Esophagus muscularis mucosa (tissue), 4 donors: ENCODE data around the gene ZFHX3. TPM values are rescaled to one million over a fixed set of nuclear protein-coding genes. Genes with fewer than 3 reads are reported as not detected.

ENCODE experiments used
- DNase-seq: peaks from one replicate; pipeline ENCODE4 v3.0.0-alpha.2; 2017; ENCODE audit errors: extremely low spot score
- H3K27ac ChIP-seq, 4 donors: fragments of 200-600 bp; sonication (generic); replicated peaks in 1 of 4; 1 replicate in 3 of 4; 2 replicates in 1 of 4; pipeline ENCODE4 v1.5.1; 2016 to 2019; ENCODE audit warnings: mild to moderate bottlenecking in 1 of 4
- H3K27me3 ChIP-seq, 4 donors: fragments of 200-600 bp; sonication (generic); one replicate each; pipeline versions ENCODE4 v1.5.1 to v1.6.0; 2016 to 2019
- H3K36me3 ChIP-seq, 4 donors: fragments of 200-600 bp; sonication (generic); one replicate each; pipeline ENCODE4 v1.5.1; 2016 to 2019
- H3K4me1 ChIP-seq, 4 donors: fragments of 200-600 bp; sonication (generic); one replicate each; pipeline ENCODE4 v1.5.1; 2016 to 2019
- H3K4me3 ChIP-seq, 4 donors: fragments of 200-600 bp; sonication (generic); 1 replicate in 2 of 4; 2 replicates in 2 of 4; pipeline ENCODE4 v1.5.1; 2016 to 2019; ENCODE audit warnings: mild to moderate bottlenecking in 4 of 4, moderate library complexity in 1 of 4
- H3K9me3 ChIP-seq, 4 donors: fragments of 200-600 bp; sonication (generic); 1 replicate in 3 of 4; 2 replicates in 1 of 4; pipeline ENCODE4 v1.5.1; 2016 to 2019
- CTCF ChIP-seq, 3 experiments: fragments of 200-600 bp in 2 of 3; fragments of 450-650 bp in 1 of 3; sonication (generic) in 2 of 3; IDR thresholded peaks; one replicate each; pipeline ENCODE4 v1.5.1; 2017 to 2019; ENCODE audit warnings: antibody characterized with exemption in 3 of 3, mild to moderate bottlenecking in 2 of 3, moderate library complexity in 1 of 3
- EP300 ChIP-seq: sonication (generic); formaldehyde crosslinking; IDR thresholded peaks from one replicate; pipeline ENCODE4 v1.6.1; 2017; ENCODE audit warnings: antibody characterized with exemption
- POLR2A ChIP-seq: fragments of 450-650 bp; IDR thresholded peaks from one replicate; pipeline ENCODE4 v1.6.1; 2017; ENCODE audit warnings: antibody characterized with exemption, moderate library complexity, mild to moderate bottlenecking, low read depth
- POLR2AphosphoS5 ChIP-seq, 2 donors: sonication (generic); formaldehyde crosslinking; IDR thresholded peaks; one replicate each; pipeline ENCODE4 v1.6.1; 2017; ENCODE audit warnings: antibody characterized with exemption in 2 of 2
- WGBS: methylation state at CpG from one replicate; pipeline ENCODE4 v1.1.5; 2018; 5-methylcytosine and 5-hydroxymethylcytosine counted together
- intact Hi-C: fragments of 100-400 bp; cut with DNase I; formaldehyde crosslinking; loops from one replicate; pipeline ENCODE4 v1.15.1; 2023
- total RNA-seq, 4 donors: library from RNA; depleted of rRNA; stranded (reverse); fragments of >200 nt; gene quantifications; one replicate each; pipeline versions ENCODE4 v1.1.0 to v1.2.1, GENCODE V29; 2016

Gene ZFHX3
- total RNA-seq, result 10 to 100 TPM; 25.7 to 53.0 (median 30.6) TPM

- TF ChIP-seq CTCF (IDR thresholded peaks at IDR 0.05) (no peak), POLR2A (peak; percentile 22), POLR2AphosphoS5 (IDR thresholded peaks at IDR 0.05) (peak; percentile 43 to 65), EP300 (no peak)
- H3K4me1 ChIP-seq, result peaks cover 66 to 92% (median 85%) of the 10 kb centered on the region in 4 donors
- DNase-seq, result no peak
- H3K27ac ChIP-seq, result peak within 1 kb of the TSS; percentile 92 to 96 (median 94)
- intact Hi-C loops, result no loop called here
- no peaks in the 10 kb centered on the region for H3K36me3 ChIP-seq
- peak within 1 kb of the TSS; percentile 80 to 87 (median 82) for H3K4me3 ChIP-seq
- WGBS, result under 1% methylated on average over 31 of the region's 64 CpGs
- H3K27me3 ChIP-seq, result no peaks in the 10 kb centered on the region
- H3K9me3 ChIP-seq, result no peaks in the 10 kb centered on the region
Observed at GRCh38 chr16:73047536-73048291, at the start of gene ZFHX3. ZFHX3 (minus strand) TSS chr16:73048128; CDS start chr16:72960145, 87,983 bp downstream.

GRCh38 chr16:73096510-73096909, 48.6 kb upstream of the ZFHX3 start:
- WGBS, result 96% methylated on average over 3 of the region's 3 CpGs
- intact Hi-C loops, result no loop called here
- H3K4me1 ChIP-seq, result peaks cover 8 to 20% (median 11%) of the 10 kb centered on the region in 4 donors
- no peak for DNase-seq
- no peaks in the 10 kb centered on the region for H3K36me3 ChIP-seq
- peaks cover 0 to 9% (median 0%) of the 10 kb centered on the region in 4 donors for H3K27me3 ChIP-seq
- no peak overlapping the region for H3K27ac ChIP-seq
- H3K9me3 ChIP-seq, result no peaks in the 10 kb centered on the region
- TF ChIP-seq EP300, result no peak
- TF ChIP-seq CTCF (IDR thresholded peaks at IDR 0.05), result no peak
- no peak for TF ChIP-seq POLR2AphosphoS5 (IDR thresholded peaks at IDR 0.05)
- no peak for TF ChIP-seq POLR2A
- no peak overlapping the region for H3K4me3 ChIP-seq

GRCh38 chr16:73095885-73096421, 48.0 kb upstream of the ZFHX3 start:
- 33% methylated on average over 9 of the region's 9 CpGs for WGBS
- no peak for DNase-seq
- H3K27ac ChIP-seq, result no peak overlapping the region
- no peaks in the 10 kb centered on the region for H3K9me3 ChIP-seq
- H3K27me3 ChIP-seq, result peaks cover 0 to 9% (median 0%) of the 10 kb centered on the region in 4 donors
- intact Hi-C loops, result no loop called here
- no peak for TF ChIP-seq POLR2A
- TF ChIP-seq CTCF (IDR thresholded peaks at IDR 0.05), result no peak
- TF ChIP-seq POLR2AphosphoS5 (IDR thresholded peaks at IDR 0.05), result no peak
- TF ChIP-seq EP300, result no peak
- H3K4me1 ChIP-seq, result peaks cover 8 to 20% (median 11%) of the 10 kb centered on the region in 4 donors
- no peaks in the 10 kb centered on the region for H3K36me3 ChIP-seq
- H3K4me3 ChIP-seq, result no peak overlapping the region

GRCh38 chr16:73095142-73095820, 47.4 kb upstream of the ZFHX3 start:
- Histone ChIP-seq H3K36me3 (no peaks in the 10 kb centered on the region), H3K4me1 (peaks cover 8 to 20% (median 11%) of the 10 kb centered on the region in 4 donors), H3K4me3 (no peak overlapping the region), H3K27me3 (peaks cover 0 to 4% (median 0%) of the 10 kb centered on the region in 4 donors), H3K27ac (no peak overlapping the region), H3K9me3 (no peaks in the 10 kb centered on the region)
- 58% methylated on average over 6 of the region's 6 CpGs for WGBS
- intact Hi-C loops, result no loop called here
- TF ChIP-seq POLR2AphosphoS5 (IDR thresholded peaks at IDR 0.05) (no peak), CTCF (IDR thresholded peaks at IDR 0.05) (no peak)
- DNase-seq, result no peak
